Heart right ventricle (tissue), 16 donors: ENCODE data around the gene TTLL10. TPM values are rescaled to one million over a fixed set of nuclear protein-coding genes. Genes with fewer than 3 reads are reported as not detected.

Experiments used
- ATAC-seq, 8 donors: fragments of 200-7000 bp; cut with Tn5 transposase; one replicate each; pipeline ENCODE4 v1.9.1; 2020; ENCODE audit warnings: mild to moderate bottlenecking in 8 of 8, moderate library complexity in 8 of 8, moderate number of reproducible peaks in 1 of 8
- DNase-seq, 2 donors: peaks; one replicate each; pipeline ENCODE4 v3.0.0-alpha.2; 2020
- H3K27ac ChIP-seq, 10 donors: fragments of 200-600 bp; sonication (generic) in 2 of 10; one replicate each; pipeline versions ENCODE4 v1.5.0 to v1.8.0; 2020 to 2022; ENCODE audit warnings: mild to moderate bottlenecking in 3 of 10
- H3K27me3 ChIP-seq, 7 donors: fragments of 200-600 bp; one replicate each; pipeline ENCODE4 v1.8.0; 2021 to 2022; ENCODE audit warnings: mild to moderate bottlenecking in 2 of 7
- H3K36me3 ChIP-seq, 9 donors: fragments of 200-600 bp; sonication (generic) in 1 of 9; one replicate each; pipeline versions ENCODE4 v1.5.0 to v1.8.0; 2020 to 2022; ENCODE audit warnings: mild to moderate bottlenecking in 2 of 9
- H3K4me1 ChIP-seq, 9 donors: fragments of 200-600 bp; sonication (generic) in 1 of 9; one replicate each; pipeline versions ENCODE4 v1.5.0 to v1.8.0; 2020 to 2022; ENCODE audit warnings: mild to moderate bottlenecking in 4 of 9
- H3K4me3 ChIP-seq, 10 donors: fragments of 200-600 bp; sonication (generic) in 2 of 10; one replicate each; pipeline versions ENCODE4 v1.5.0 to v1.8.0; 2020 to 2022; ENCODE audit warnings: mild to moderate bottlenecking in 7 of 10, moderate library complexity in 2 of 10
- H3K9me3 ChIP-seq, 11 donors: fragments of 200-600 bp in 10 of 11; sonication (generic) in 2 of 11; one replicate each; pipeline versions ENCODE4 v1.5.0 to v1.8.0; 2013 to 2022; ENCODE audit warnings: mild to moderate bottlenecking in 2 of 11, control low read depth in 1 of 11, moderate library complexity in 1 of 11
- CTCF ChIP-seq, 9 donors: fragments of 200-600 bp; sonication (generic) in 2 of 9; IDR thresholded peaks; one replicate each; pipeline versions ENCODE4 v1.5.0 to v1.8.0; 2021 to 2022; ENCODE audit warnings: antibody characterized with exemption in 9 of 9, mild to moderate bottlenecking in 5 of 9, moderate library complexity in 1 of 9
- WGBS, 2 donors: extraction: QIAGEN DNeasy Blood & Tissue Kit; methylation state at CpG; one replicate each; pipeline ENCODE4 v1.1.7; 2013; ENCODE audit warnings: inconsistent platforms in 1 of 2; 5-methylcytosine and 5-hydroxymethylcytosine counted together
- intact Hi-C, 10 donors: fragments of 100-400 bp; cut with DNase I; formaldehyde crosslinking; loops; one replicate each; pipeline versions ENCODE4 v1.11.1 to v1.14.2; 2022
- polyA plus RNA-seq, 2 donors: library from polyadenylated mRNA; stranded (reverse); fragments of 200-250 nt; gene quantifications; one replicate each; pipeline ENCODE4 v1.2.3, GENCODE V29; 2013
- total RNA-seq, 10 donors: library from RNA; stranded (reverse); fragmentation: NEBNext Ultra II Directional in 3 of 10; extraction: Animal tissue kit (Norgen Biotek cat#: 25700) in 3 of 10; gene quantifications; one replicate each; pipeline versions ENCODE4 v1.2.1 to v1.2.4, GENCODE V29; 2021 to 2023
- donor health status: Arrhythmogenic right ventricular cardiomyopathy.
- donor health status: ischemic (EF 13 %, LVEDD 7.1; RV severe dilation, severe dysfunction).
- donor health status: healthy with polysubstance abuse.
- donor health status: DM: no; HTN: yes; CAD: no.
- donor health status: DM: no; HTN: no; CAD: no.
- donor health status: ischemic (EF 25% LVEDD 6.9; RV normal size, moderate dysfunction).
- donor health status: ischemic (EF 25% LVEDD 5.7; RV mildly dilated, moderate dysfunction).
- donor health status: healthy.
- donor health status: DM: yes; HTN: yes; CAD: no.
- donor health status: Ischemic cardiomyopathy.
- donor health status: ischemic (EF 35%, LVEDD 5.7; RV mildly dilated, moderate dysfunction).
- donor health status: nonischemic (EF 11% LVEDD 7.7; RV severe dilation, severe dysfunction).
- donor health status: DM: yes; HTN: yes; CAD: no.
- donor health status: PGD.
- donor health status: ischemic (EF 29% LVEDD 5.4; RV normal size, mild dysfunction).
- donor health status: nonischemic (EF 23%, LVEDD 6.1; RV moderate dilation, normal function).

TTLL10 gene
- total and polyA plus RNA-seq, 12 donors = 0.09 to 0.53 (median 0.26) TPM; not detected in 3

GRCh38 chr1:1231400-1232207 lies 57.9 kb downstream of the TTLL10 start, which contains the start of gene SDF4:
TSS of gene SDF4 (minus strand) at chr1:1232001. CDS start at chr1:1228772, 3,229 bp downstream.
- no peak for TF ChIP-seq CTCF (IDR thresholded peaks at IDR 0.05)
- intact Hi-C loops = loop anchor here in 4 of 10 donors (2.0 to 5.0 kb wide), 4 partner anchors 41 to 115 kb away; partner anchors contain the start of genes C1orf159 (in 1 of the 4) and UBE2J2 (in 1 of the 4)
- peak within 1 kb of the TSS; percentile 92 to 99 (median 96) for H3K27ac ChIP-seq
- WGBS, 2 donors = 0% methylated on average over 66 to 99 of the region's 99 CpGs
- ATAC-seq (peak; percentile 96 to 99 (median 98)), DNase-seq (peak; percentile 97)
- H3K4me1 ChIP-seq = peaks cover 11 to 48% (median 30%) of the 10 kb centered on the region in 9 donors
- H3K4me3 ChIP-seq = peak within 1 kb of the TSS; percentile 73 to 100 (median 96)
- H3K27me3 ChIP-seq = no peaks in the 10 kb centered on the region
- H3K36me3 ChIP-seq = peaks cover 0 to 38% (median 14%) of the 10 kb centered on the region in 9 donors
- H3K9me3 ChIP-seq = no peaks in the 10 kb centered on the region

GRCh38 chr1:1232208-1232795 lies 58.6 kb downstream of the TTLL10 start, which contains the start of gene B3GALT6:
TSS of gene B3GALT6 (plus strand) at chr1:1232237. CDS start at chr1:1232279, 42 bp downstream.
- Histone ChIP-seq H3K4me1 (peaks cover 12 to 51% (median 36%) of the 10 kb centered on the region in 9 donors), H3K9me3 (no peaks in the 10 kb centered on the region), H3K27me3 (peaks cover 0 to 3% (median 0%) of the 10 kb centered on the region in 7 donors), H3K27ac (peak within 1 kb of the TSS; percentile 92 to 99 (median 96)), H3K36me3 (peaks cover 0 to 31% (median 14%) of the 10 kb centered on the region in 9 donors), H3K4me3 (peak within 1 kb of the TSS; percentile 73 to 100 (median 96))
- 5 to 6% methylated on average over 60 to 100 of the region's 100 CpGs for WGBS, 2 donors
- no peak for TF ChIP-seq CTCF (IDR thresholded peaks at IDR 0.05)
- intact Hi-C loops = loop anchor here in 3 of 10 donors (5.0 kb wide), 3 partner anchors 40 to 110 kb away; partner anchors contain the start of gene UBE2J2 (in 1 of the 3)
- DNase-seq (no peak), ATAC-seq (no peak)

- H3K36me3 ChIP-seq = peaks cover 0 to 25% (median 7%) of the 10 kb centered on the region in 9 donors
- peak overlapping the region in 9 of 10 donors; percentile 8 to 48 (median 40) for H3K4me3 ChIP-seq
- peaks cover 15 to 58% (median 42%) of the 10 kb centered on the region in 9 donors for H3K4me1 ChIP-seq
- H3K9me3 ChIP-seq = no peaks in the 10 kb centered on the region
- intact Hi-C loops = loop anchor here in 3 of 10 donors (5.0 kb wide), 3 partner anchors 39 to 111 kb away; partner anchors contain the start of gene UBE2J2 (in 1 of the 3)
- H3K27ac ChIP-seq = peak overlapping the region in 3 of 10 donors; percentile 9 to 73 (median 26)
- DNase-seq (no peak), ATAC-seq (no peak)
- H3K27me3 ChIP-seq = peaks cover 0 to 10% (median 6%) of the 10 kb centered on the region in 7 donors
- 77% methylated on average over 83 to 98 of the region's 98 CpGs for WGBS, 2 donors
- no peak for TF ChIP-seq CTCF (IDR thresholded peaks at IDR 0.05)
Measured at GRCh38 chr1:1232796-1233566, 59.3 kb downstream of the TTLL10 start.
